H1 (cell line): Measurements from ENCODE around the gene ADNP2. TPM values are rescaled to one million over a fixed set of nuclear protein-coding genes. Genes with fewer than 3 reads are reported as not detected.

Source experiments
- CTCF ChIA-PET: fragments of 300-600 bp; sonication (Branson Sonifier 250); formaldehyde crosslinking; loops from one replicate; lab custom pipeline; 2021; ENCODE audit not compliant: partially characterized antibody; lab: Charles Lee
- POLR2A ChIA-PET: fragments of 300-600 bp; sonication (Branson Sonifier 250); formaldehyde crosslinking; loops from one replicate; lab custom pipeline; 2021; ENCODE audit warnings: inconsistent platforms; ENCODE audit not compliant: partially characterized antibody; lab: Charles Lee
- DNase-seq, 2 experiments: peaks; one replicate each; pipeline versions ENCODE4 v3.0.0 to v3.0.0-alpha.2; 2010 to 2022; ENCODE audit warnings: low spot score in 2 of 2, low read depth in 1 of 2, mixed read lengths in 1 of 2
- FAIRE-seq: peaks from 2 replicates; lab custom pipeline; 2011; peaks lifted over from hg19 to GRCh38; lab: Jason Lieb, UNC
- H2AFZ ChIP-seq: 2 replicates; pipeline ENCODE4 v1.8.1; 2012; ENCODE audit warnings: low read length, inconsistent platforms
- H2AK5ac ChIP-seq: 2 replicates; pipeline ENCODE4 v1.6.1; 2013; ENCODE audit warnings: low read depth, low read length
- H2BK120ac ChIP-seq: replicated peaks from 2 replicates; pipeline ENCODE3; 2013; ENCODE audit warnings: low read depth, low read length, inconsistent platforms
- H2BK12ac ChIP-seq: 2 replicates; pipeline ENCODE4 v1.6.1; 2013; ENCODE audit warnings: low read depth, low read length
- H2BK15ac ChIP-seq: 2 replicates; pipeline ENCODE4 v1.6.1; 2013; ENCODE audit warnings: low read length
- H2BK20ac ChIP-seq: 2 replicates; pipeline ENCODE4 v1.6.1; 2013; ENCODE audit warnings: low read length
- H2BK5ac ChIP-seq: 2 replicates; pipeline ENCODE4 v1.6.1; 2013; ENCODE audit warnings: low read depth, low read length
- H3K14ac ChIP-seq: 2 replicates; pipeline ENCODE4 v1.6.1; 2013; ENCODE audit warnings: inconsistent platforms; ENCODE audit not compliant: insufficient read length
- H3K18ac ChIP-seq: 2 replicates; pipeline ENCODE4 v1.6.1; 2013; ENCODE audit warnings: low read length; ENCODE audit errors: extremely low read depth
- H3K23ac ChIP-seq: 2 replicates; pipeline ENCODE4 v1.6.1; 2013; ENCODE audit warnings: inconsistent platforms; ENCODE audit not compliant: insufficient read length
- H3K23me2 ChIP-seq: 2 replicates; pipeline ENCODE4 v1.6.1; 2013; ENCODE audit warnings: low read depth, low read length
- H3K27ac ChIP-seq: 2 replicates; pipeline ENCODE4 v1.6.1; 2011; ENCODE audit warnings: low read depth, low read length, inconsistent platforms
- H3K27me3 ChIP-seq, 4 experiments: replicated peaks in 1 of 4; 1 replicate in 1 of 4; 2 replicates in 3 of 4; pipeline versions ENCODE4 v1.6.1 to v1.8.1; 2011 to 2013; ENCODE audit warnings: low read length in 3 of 4, mild to moderate bottlenecking in 3 of 4, inconsistent platforms in 2 of 4, mixed read lengths in 2 of 4, moderate library complexity in 1 of 4; ENCODE audit not compliant: control insufficient read depth in 3 of 4, insufficient read depth in 3 of 4; ENCODE audit errors: extremely low read depth in 1 of 4
- H3K36me3 ChIP-seq, 4 experiments: 2 replicates each; pipeline versions ENCODE4 v1.6.1 to v1.8.1; 2011 to 2013; ENCODE audit warnings: mild to moderate bottlenecking in 4 of 4, low read length in 3 of 4, moderate library complexity in 2 of 4, control low read depth in 1 of 4, inconsistent platforms in 1 of 4; ENCODE audit not compliant: insufficient read depth in 4 of 4, control insufficient read depth in 2 of 4
- H3K4ac ChIP-seq: replicated peaks from 2 replicates; pipeline ENCODE3; 2013; ENCODE audit warnings: low read length, low read depth, mixed read lengths, inconsistent platforms; ENCODE audit not compliant: insufficient read length
- H3K4me1 ChIP-seq, 4 experiments: replicated peaks in 1 of 4; 1 replicate in 1 of 4; 2 replicates in 3 of 4; pipeline versions ENCODE4 v1.6.1 to v1.8.1; 2011 to 2013; ENCODE audit warnings: low read length in 3 of 4, inconsistent platforms in 2 of 4, mixed read lengths in 1 of 4; ENCODE audit not compliant: insufficient read depth in 4 of 4, control insufficient read depth in 3 of 4
- H3K4me2 ChIP-seq, 2 experiments: 2 replicates each; pipeline versions ENCODE4 v1.6.1 to v1.8.1; 2011 to 2013; ENCODE audit warnings: low read depth in 2 of 2, low read length in 2 of 2, control low read depth in 1 of 2, inconsistent platforms in 1 of 2, mild to moderate bottlenecking in 1 of 2; ENCODE audit not compliant: insufficient read depth in 1 of 2
- H3K4me3 ChIP-seq, 4 experiments: fragments of 200-600, 300-600 bp in 1 of 4; sonication (generic), shearing (Covaris generic), sonication (Bioruptor Twin) in 1 of 4; 2 replicates each; pipeline versions ENCODE4 v1.5.1 to v1.8.1; 2011 to 2016; ENCODE audit warnings: low read length in 4 of 4, low read depth in 3 of 4, control low read depth in 2 of 4, inconsistent platforms in 2 of 4, mild to moderate bottlenecking in 2 of 4, mixed read lengths in 1 of 4, moderate library complexity in 1 of 4; ENCODE audit not compliant: insufficient read depth in 2 of 4; ENCODE audit errors: extremely low read depth in 1 of 4
- H3K56ac ChIP-seq: replicated peaks from 2 replicates; pipeline ENCODE3; 2013; ENCODE audit warnings: low read depth, mild to moderate bottlenecking, mixed read lengths, low read length, inconsistent platforms; ENCODE audit not compliant: insufficient read length
- H3K79me1 ChIP-seq: 2 replicates; pipeline ENCODE4 v1.6.1; 2013; ENCODE audit warnings: low read depth, low read length, control low read depth
- H3K79me2 ChIP-seq, 2 experiments: 2 replicates each; pipeline versions ENCODE4 v1.6.1 to v1.8.1; 2012 to 2013; ENCODE audit warnings: low read length in 2 of 2, mild to moderate bottlenecking in 2 of 2, inconsistent platforms in 1 of 2; ENCODE audit not compliant: insufficient read depth in 2 of 2, control insufficient read depth in 1 of 2
- H3K9ac ChIP-seq, 4 experiments: replicated peaks in 1 of 4; 1 replicate in 1 of 4; 2 replicates in 3 of 4; pipeline versions ENCODE4 v1.6.1 to v1.8.1; 2011 to 2013; ENCODE audit warnings: low read depth in 3 of 4, low read length in 3 of 4, control low read depth in 2 of 4, mild to moderate bottlenecking in 2 of 4, moderate library complexity in 2 of 4, inconsistent platforms in 1 of 4; ENCODE audit errors: extremely low read depth in 1 of 4
- H3K9me3 ChIP-seq, 2 experiments: 2 replicates each; pipeline versions ENCODE4 v1.6.1 to v1.8.1; 2012 to 2013; ENCODE audit warnings: mild to moderate bottlenecking in 2 of 2, moderate library complexity in 2 of 2, control low read depth in 1 of 2, inconsistent platforms in 1 of 2, low read depth in 1 of 2, low read length in 1 of 2, mixed read lengths in 1 of 2; ENCODE audit not compliant: insufficient read depth in 2 of 2
- H4K20me1 ChIP-seq, 2 experiments: replicated peaks in 1 of 2; 2 replicates each; pipeline versions ENCODE3 to v1.8.1; 2011 to 2013; ENCODE audit warnings: inconsistent platforms in 2 of 2, low read length in 2 of 2, mild to moderate bottlenecking in 1 of 2; ENCODE audit not compliant: insufficient read depth in 2 of 2, control insufficient read depth in 1 of 2
- H4K5ac ChIP-seq: 2 replicates; pipeline ENCODE4 v1.6.1; 2013; ENCODE audit warnings: low read length, low read depth, mixed read lengths, inconsistent platforms; ENCODE audit not compliant: insufficient read length
- H4K8ac ChIP-seq: 2 replicates; pipeline ENCODE4 v1.8.0; 2013; ENCODE audit warnings: mild to moderate bottlenecking, moderate library complexity, low read length, inconsistent platforms; ENCODE audit not compliant: insufficient read depth; ENCODE audit errors: extremely low read depth
- H4K91ac ChIP-seq: replicated peaks from 2 replicates; pipeline ENCODE3; 2013; ENCODE audit warnings: low read length, mixed read lengths, inconsistent platforms; ENCODE audit not compliant: insufficient read length
- BACH1 ChIP-seq: IDR thresholded peaks from 2 replicates; pipeline ENCODE4 v1.6.1; 2012; ENCODE audit warnings: low read length, improper control_type of control experiment
- EGR1 ChIP-seq: IDR thresholded peaks from 2 replicates; pipeline ENCODE4 v1.6.1; 2011; ENCODE audit warnings: low read depth, low read length, borderline replicate concordance
- EZH2 ChIP-seq: fragments of 200-600 bp; sonication (generic); IDR thresholded peaks from 2 replicates; pipeline ENCODE4 v1.7.1; 2012; ENCODE audit warnings: low read depth, mild to moderate bottlenecking, moderate library complexity, low read length, inconsistent platforms; ENCODE audit not compliant: severe bottlenecking
- HDAC6 ChIP-seq: IDR thresholded peaks from one replicate; pipeline ENCODE4 v1.7.1; 2012; ENCODE audit warnings: low read depth, mild to moderate bottlenecking, inconsistent platforms, low read length, moderate library complexity
- PHF8 ChIP-seq: fragments of 200-600 bp; sonication (generic); conservative IDR thresholded peaks from 2 replicates; pipeline ENCODE4 v1.7.1; 2012; ENCODE audit warnings: low read depth, mild to moderate bottlenecking, inconsistent platforms, low read length, moderate library complexity
- RBBP5 ChIP-seq: IDR thresholded peaks from 2 replicates; pipeline ENCODE4 v1.7.1; 2012; ENCODE audit warnings: low read depth, mild to moderate bottlenecking, inconsistent platforms, low read length, moderate library complexity, borderline replicate concordance
- TAF1 ChIP-seq: IDR thresholded peaks from 2 replicates; pipeline ENCODE4 v1.6.1; 2011; ENCODE audit warnings: mild to moderate bottlenecking, low read depth, low read length
- USF2 ChIP-seq: IDR thresholded peaks from 2 replicates; pipeline ENCODE4 v1.6.1; 2011; ENCODE audit warnings: low read length, improper control_type of control experiment
- WGBS, 2 experiments: shearing (Covaris generic) in 1 of 2; methylation state at CpG; one replicate each; pipeline versions ENCODE4 v1.1.6 to v1.1.7; 2013 to 2015; ENCODE audit warnings: low lambda C conversion rate in 2 of 2, mixed read lengths in 2 of 2, inconsistent platforms in 1 of 2, low coverage in 1 of 2, missing lambda C conversion rate in 1 of 2; ENCODE audit not compliant: insufficient replicate concordance in 2 of 2, insufficient coverage in 1 of 2, insufficient read length in 1 of 2; ENCODE audit errors: extremely low coverage in 1 of 2, missing lambda C conversion rate in 1 of 2; 5-methylcytosine and 5-hydroxymethylcytosine counted together
- polyA plus RNA-seq, 7 experiments: library from polyadenylated mRNA; depleted of rRNA in 3 of 7; stranded (reverse) in 5 of 7; unstranded in 2 of 7; fragments of >200 nt in 5 of 7; fragments of 200-250 nt in 2 of 7; gene quantifications; 1 replicate in 5 of 7; 2 replicates in 1 of 7; 4 replicates in 1 of 7; pipeline versions ENCODE4 v1.2.1 to v1.2.3, GENCODE V29; 2011 to 2013; ENCODE audit warnings: missing spikeins in 2 of 7, mixed read lengths in 2 of 7
- total RNA-seq: library from RNA; stranded (reverse); fragmentation: NEBNext Ultra II Directional; extraction: Animal tissue kit (Norgen Biotek cat#: 25700); gene quantifications from 2 replicates; pipeline ENCODE4 v1.2.1, GENCODE V29; 2021

The ADNP2 gene
- total and polyA plus RNA-seq, 2 of the 8 experiments (the other 6 are each of a cell fraction or from before 2014, with no cell fraction given) = 25.1 to 61.6 TPM

- DNase-seq = peak in 1 of 2 experiments; percentile 32
- H2AK5ac ChIP-seq = no peak overlapping the region
- no peak overlapping the region for H3K4me3 ChIP-seq
- no peak for TF ChIP-seq EZH2
- TF ChIP-seq HDAC6 = no peak
- no peak for TF ChIP-seq RBBP5
- TF ChIP-seq BACH1 = no peak
- TF ChIP-seq PHF8 = no peak
- no peak for TF ChIP-seq TAF1
- TF ChIP-seq EGR1 = no peak
- TF ChIP-seq USF2 = no peak
- TF ChIP-seq, all 59 proteins: peak for 0
- Histone ChIP-seq H3K9ac (no peak overlapping the region), H4K91ac (no peak overlapping the region), H3K9me3 (peaks cover 5 to 11% of the 10 kb centered on the region in 2 experiments; a peak in 2 of 4 replicates), H2BK5ac (no peak overlapping the region), H3K4me1 (no peaks in the 10 kb centered on the region), H3K36me3 (no peaks in the 10 kb centered on the region), H3K23ac (no peak overlapping the region), H2AFZ (no peak overlapping the region), H3K18ac (no peak overlapping the region), H2BK20ac (no peak overlapping the region), H2BK120ac (no peak overlapping the region), H3K27me3 (0 out of 7 replicates have a peak, but pooled peaks cover 0 to 4% (median 0%) of the 10 kb centered on the region in 4 experiments), H2BK12ac (no peak overlapping the region), H3K4ac (no peak overlapping the region), H3K4me2 (no peak overlapping the region), H2BK15ac (no peak overlapping the region), H4K20me1 (no peaks in the 10 kb centered on the region), H4K8ac (no peak overlapping the region), H3K23me2 (no peaks in the 10 kb centered on the region), H3K56ac (no peak overlapping the region), H4K5ac (no peak overlapping the region), H3K14ac (no peak overlapping the region), H3K27ac (no peak overlapping the region), H3K79me2 (no peaks in the 10 kb centered on the region), H3K79me1 (no peaks in the 10 kb centered on the region)
- no peak for FAIRE-seq
- POLR2A ChIA-PET = interaction anchor here (1.6 to 2.2 kb wide), 2 partner anchors 10 to 17 kb away, joined by 5 to 8 read pairs; no protein-coding TSS in a partner anchor
- CTCF ChIA-PET = interaction anchor here (0.7 to 1.7 kb wide), 5 partner anchors 8 to 132 kb away, joined by 3 to 4 read pairs (median 3); no protein-coding TSS in a partner anchor
- WGBS, 2 experiments = 88% methylated on average over 9 of the region's 9 CpGs; no CpG with 5 or more reads in 1 of the 2 experiments
Observed at GRCh38 chr18:80065705-80066104, 43.4 kb upstream of the ADNP2 start.
